Measurements from ENCODE around the gene TMEM98.
"Not testable (repeated sequence)": the region's sequence is repeated elsewhere in the genome, so short reads cannot be mapped to it uniquely, and the experiment has no call there.

Gene TMEM98

DNA sequence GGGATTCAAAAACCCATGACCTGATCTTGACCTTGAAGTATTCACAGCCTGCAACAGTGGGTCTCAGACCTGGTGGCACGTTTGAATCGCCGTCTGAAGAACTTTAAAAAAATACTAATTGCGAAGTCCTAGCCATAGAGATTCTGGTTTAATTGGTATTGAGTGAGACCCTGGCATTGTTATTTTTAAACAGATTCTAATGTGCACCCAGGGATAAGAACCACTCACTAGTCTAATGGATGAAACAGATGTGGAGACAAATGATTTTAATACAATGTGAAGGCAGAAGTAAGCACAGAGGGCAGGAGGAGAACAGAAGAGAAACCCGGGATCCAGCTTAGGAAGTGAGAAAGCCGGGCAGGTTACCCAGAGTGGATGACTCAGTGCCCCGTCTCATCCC, 21.2 kb downstream of the TMEM98 start:
- Histone ChIP-seq H3K79me2 (ENCODE audit: insufficient read depth, low read length) (no peaks in the 10 kb centered on the region), H3K27me3 (ENCODE audit: insufficient read depth, low read length, poor library complexity, severe bottlenecking) (no peaks in the 10 kb centered on the region), H3K36me3 (ENCODE audit: insufficient read depth, low read length) (no peaks in the 10 kb centered on the region), H3K4me3 (ENCODE audit: low read length, poor library complexity, severe bottlenecking) (no peak overlapping the region), H2AFZ (ENCODE audit: low read length) (no peak overlapping the region), H4K20me1 (ENCODE audit: insufficient read depth, low read length, poor library complexity, severe bottlenecking) (no peaks in the 10 kb centered on the region), H3K4me2 (ENCODE audit: low read depth, low read length, poor library complexity, severe bottlenecking) (no peak overlapping the region), H3F3A (ENCODE audit: low read depth) (no peaks in the 10 kb centered on the region), H3K9me2 (replicated peaks; ENCODE audit: low read depth, low read length) (no peaks in the 10 kb centered on the region), H3K9me3 (ENCODE audit: insufficient read depth, low read depth, low read length) (no peaks in the 10 kb centered on the region), H3K9ac (ENCODE audit: low read depth, low read length, poor library complexity, severe bottlenecking) (no peak overlapping the region), H3K4me1 (ENCODE audit: insufficient read depth, low read length, poor library complexity, severe bottlenecking) (no peaks in the 10 kb centered on the region)
- TF ChIP-seq EZH2phosphoT487 (IDR thresholded peaks at IDR 0.05; ENCODE audit: borderline replicate concordance), result no peak
- TF ChIP-seq CTCF (conservative IDR thresholded peaks at IDR 0.05; ENCODE audit: low read length), result no peak

DNA sequence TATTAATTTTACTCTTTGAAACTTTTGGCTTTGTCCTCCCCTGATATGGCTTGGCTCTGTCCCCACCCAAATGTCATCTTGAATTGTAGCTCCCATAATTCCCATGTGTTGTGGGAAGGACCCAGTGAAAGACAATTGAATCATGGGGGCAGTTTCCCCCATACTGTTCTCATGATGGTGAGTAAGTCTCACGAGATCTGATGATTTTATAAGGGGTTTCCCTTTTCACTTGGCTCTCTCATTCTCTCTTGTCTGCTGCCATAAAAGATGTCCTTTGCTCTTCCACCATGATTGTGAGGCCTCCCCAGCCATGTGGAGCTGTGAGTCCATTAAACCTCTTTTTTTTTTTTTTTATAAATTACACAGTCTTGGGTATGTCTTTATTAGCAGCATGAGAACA, 24.5 kb downstream of the TMEM98 start:
- H2AFZ ChIP-seq (ENCODE audit: low read length); H3K4me2 ChIP-seq (ENCODE audit: low read depth, low read length, poor library complexity, severe bottlenecking): not testable (repeated sequence)

DNA sequence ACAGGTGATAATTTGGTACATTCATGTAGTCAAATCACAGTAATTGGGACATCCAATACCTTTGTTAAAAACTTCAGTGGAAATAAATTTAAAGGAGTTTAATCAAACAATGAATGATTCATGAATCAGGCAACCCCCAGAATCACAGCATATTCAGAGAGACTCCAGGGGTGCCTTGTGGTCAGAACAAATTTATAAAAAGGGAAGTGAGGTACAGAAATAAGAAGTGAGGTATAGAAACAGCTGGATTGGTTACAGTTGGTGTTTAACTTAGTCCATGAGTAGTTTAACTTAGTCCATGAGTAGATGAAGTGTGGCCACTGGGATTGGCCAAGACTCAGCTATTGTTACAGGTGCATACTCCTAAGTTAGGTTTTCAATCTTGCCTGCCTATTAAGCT, 25.1 kb downstream of the TMEM98 start:
- H3K4me2 ChIP-seq (ENCODE audit: low read depth, low read length, poor library complexity, severe bottlenecking), result no peak overlapping the region
- TF ChIP-seq CTCF (conservative IDR thresholded peaks at IDR 0.05; ENCODE audit: low read length) (no peak), EZH2phosphoT487 (IDR thresholded peaks at IDR 0.05; ENCODE audit: borderline replicate concordance) (no peak)

More for the DNA sequence above, 24.5 kb downstream of the TMEM98 start:
- H4K20me1 ChIP-seq (ENCODE audit: insufficient read depth, low read length, poor library complexity, severe bottlenecking); H3K27me3 ChIP-seq (ENCODE audit: insufficient read depth, low read length, poor library complexity, severe bottlenecking); H3K9ac ChIP-seq (ENCODE audit: low read depth, low read length, poor library complexity, severe bottlenecking); H3K4me3 ChIP-seq (ENCODE audit: low read length, poor library complexity, severe bottlenecking); H3K9me3 ChIP-seq (ENCODE audit: insufficient read depth, low read depth, low read length); H3K4me1 ChIP-seq (ENCODE audit: insufficient read depth, low read length, poor library complexity, severe bottlenecking); H3K79me2 ChIP-seq (ENCODE audit: insufficient read depth, low read length); H3K36me3 ChIP-seq (ENCODE audit: insufficient read depth, low read length); H3F3A ChIP-seq (ENCODE audit: low read depth); H3K9me2 ChIP-seq (replicated peaks; ENCODE audit: low read depth, low read length): not testable (repeated sequence)

DNA sequence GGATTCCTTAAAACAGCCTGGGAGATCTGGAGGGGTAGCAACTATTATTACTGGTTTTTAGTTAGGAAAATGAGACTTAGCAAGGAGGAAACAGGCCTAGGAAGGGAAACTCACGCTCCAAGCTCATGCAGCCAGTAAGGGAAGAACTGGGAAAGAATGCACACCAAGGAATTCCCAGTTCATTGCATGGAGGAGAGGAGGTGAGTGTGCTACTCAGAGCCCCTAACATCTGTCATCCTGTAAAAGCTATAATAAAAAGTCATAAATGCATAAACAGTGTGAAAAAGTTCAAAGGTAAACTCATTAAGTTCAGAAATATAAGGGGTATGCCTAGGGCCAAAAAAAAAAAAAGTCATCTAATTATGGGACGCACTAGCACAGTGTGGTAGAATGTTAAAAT, 25.9 kb downstream of the TMEM98 start:
- no peak overlapping the region for H2AFZ ChIP-seq (ENCODE audit: low read length)
- no peak overlapping the region for H3K9ac ChIP-seq (ENCODE audit: low read depth, low read length, poor library complexity, severe bottlenecking)
- H4K20me1 ChIP-seq (ENCODE audit: insufficient read depth, low read length, poor library complexity, severe bottlenecking), result no peaks in the 10 kb centered on the region
- no peaks in the 10 kb centered on the region for H3K4me1 ChIP-seq (ENCODE audit: insufficient read depth, low read length, poor library complexity, severe bottlenecking)
- no peak overlapping the region for H3K4me2 ChIP-seq (ENCODE audit: low read depth, low read length, poor library complexity, severe bottlenecking)
- no peaks in the 10 kb centered on the region for H3K9me3 ChIP-seq (ENCODE audit: insufficient read depth, low read depth, low read length)
- H3K4me3 ChIP-seq (ENCODE audit: low read length, poor library complexity, severe bottlenecking), result no peak overlapping the region
- H3K27me3 ChIP-seq (ENCODE audit: insufficient read depth, low read length, poor library complexity, severe bottlenecking), result no peaks in the 10 kb centered on the region
- H3F3A ChIP-seq (ENCODE audit: low read depth), result no peaks in the 10 kb centered on the region
- H3K79me2 ChIP-seq (ENCODE audit: insufficient read depth, low read length), result no peaks in the 10 kb centered on the region
- TF ChIP-seq CTCF (conservative IDR thresholded peaks at IDR 0.05; ENCODE audit: low read length), result no peak
- no peak for TF ChIP-seq EZH2phosphoT487 (IDR thresholded peaks at IDR 0.05; ENCODE audit: borderline replicate concordance)
- no peaks in the 10 kb centered on the region for H3K36me3 ChIP-seq (ENCODE audit: insufficient read depth, low read length)
- H3K9me2 ChIP-seq (replicated peaks; ENCODE audit: low read depth, low read length), result no peaks in the 10 kb centered on the region

More for the DNA sequence above, 25.1 kb downstream of the TMEM98 start:
- Histone ChIP-seq H3K36me3 (ENCODE audit: insufficient read depth, low read length) (no peaks in the 10 kb centered on the region), H3K9me3 (ENCODE audit: insufficient read depth, low read depth, low read length) (no peaks in the 10 kb centered on the region), H3F3A (ENCODE audit: low read depth) (no peaks in the 10 kb centered on the region), H3K4me1 (ENCODE audit: insufficient read depth, low read length, poor library complexity, severe bottlenecking) (no peaks in the 10 kb centered on the region), H3K9ac (ENCODE audit: low read depth, low read length, poor library complexity, severe bottlenecking) (no peak overlapping the region), H3K9me2 (replicated peaks; ENCODE audit: low read depth, low read length) (no peaks in the 10 kb centered on the region), H3K4me3 (ENCODE audit: low read length, poor library complexity, severe bottlenecking) (no peak overlapping the region), H3K79me2 (ENCODE audit: insufficient read depth, low read length) (no peaks in the 10 kb centered on the region), H4K20me1 (ENCODE audit: insufficient read depth, low read length, poor library complexity, severe bottlenecking) (no peaks in the 10 kb centered on the region), H2AFZ (ENCODE audit: low read length) (no peak overlapping the region), H3K27me3 (ENCODE audit: insufficient read depth, low read length, poor library complexity, severe bottlenecking) (no peaks in the 10 kb centered on the region)

Data from Loucy (cell line).